Hepatocyte (in vitro differentiated cells): ENCODE results near the gene MAPK4. TPM values are rescaled to one million over a fixed set of nuclear protein-coding genes. Genes with fewer than 3 reads are reported as not detected.

Source experiments
- DNase-seq: peaks from one replicate; pipeline ENCODE4 v3.0.0-alpha.2; 2016; ENCODE audit warnings: low spot score
- H2AFZ ChIP-seq: fragments of 200-600 bp; sonication (generic); 2 replicates; pipeline ENCODE4 v1.6.0; 2016; ENCODE audit warnings: antibody characterized with exemption, mild to moderate bottlenecking
- H3K27ac ChIP-seq: fragments of 200-600 bp; sonication (generic); 2 replicates; pipeline ENCODE4 v1.5.1; 2016; ENCODE audit warnings: mild to moderate bottlenecking
- H3K27me3 ChIP-seq: fragments of 200-600 bp; sonication (generic); 2 replicates; pipeline ENCODE4 v1.6.1; 2016
- H3K36me3 ChIP-seq: fragments of 200-600 bp; sonication (generic); replicated peaks from 2 replicates; pipeline ENCODE4 v1.5.1; 2016; ENCODE audit warnings: low read depth; ENCODE audit not compliant: insufficient read depth
- H3K4me1 ChIP-seq: fragments of 200-600 bp; sonication (generic); 2 replicates; pipeline ENCODE4 v1.5.1; 2016; ENCODE audit warnings: mild to moderate bottlenecking, moderate library complexity; ENCODE audit not compliant: insufficient read depth
- H3K4me2 ChIP-seq: fragments of 200-600 bp; sonication (generic); 2 replicates; pipeline ENCODE4 v1.6.0; 2016
- H3K4me3 ChIP-seq: fragments of 200-600 bp; sonication (generic); 2 replicates; pipeline ENCODE4 v1.5.1; 2016; ENCODE audit warnings: mild to moderate bottlenecking
- H3K79me2 ChIP-seq: fragments of 200-600 bp; sonication (generic); 2 replicates; pipeline ENCODE4 v1.6.0; 2017; ENCODE audit warnings: mild to moderate bottlenecking
- H3K9me2 ChIP-seq: fragments of 200-600 bp; sonication (generic); replicated peaks from 2 replicates; pipeline ENCODE4 v1.6.0; 2017; ENCODE audit warnings: mild to moderate bottlenecking; ENCODE audit not compliant: insufficient read depth
- H3K9me3 ChIP-seq: fragments of 200-600 bp; sonication (generic); 2 replicates; pipeline ENCODE4 v1.5.1; 2016; ENCODE audit warnings: low read depth, mild to moderate bottlenecking
- H4K20me1 ChIP-seq: fragments of 200-600 bp; sonication (generic); 2 replicates; pipeline ENCODE4 v1.6.0; 2016; ENCODE audit warnings: mild to moderate bottlenecking; ENCODE audit not compliant: insufficient read depth, poor library complexity, severe bottlenecking
- EZH2 ChIP-seq: fragments of 200-600 bp; sonication (generic); IDR thresholded peaks from 2 replicates; pipeline ENCODE4 v1.6.1; 2016; ENCODE audit warnings: antibody characterized with exemption, mild to moderate bottlenecking, borderline replicate concordance
- EZH2phosphoT487 ChIP-seq: fragments of 200-600 bp; sonication (generic); IDR thresholded peaks from one replicate; pipeline ENCODE4 v1.6.1; 2018; ENCODE audit warnings: antibody characterized with exemption, mild to moderate bottlenecking, low read depth, moderate library complexity; ENCODE audit not compliant: unreplicated experiment, severe bottlenecking
- WGBS: methylation state at CpG from one replicate; pipeline ENCODE4 v1.1.6; 2016; ENCODE audit warnings: low lambda C conversion rate; ENCODE audit errors: missing lambda C conversion rate; 5-methylcytosine and 5-hydroxymethylcytosine counted together
- polyA plus RNA-seq: library from polyadenylated mRNA; unstranded; fragments of >200 nt; fragmentation: Nextera tagmentation; extraction: Ambion mirVana; gene quantifications from 2 replicates; pipeline ENCODE4 v1.2.1, GENCODE V29; 2016
- total RNA-seq: library from RNA; depleted of rRNA; stranded (reverse); fragments of >200 nt; gene quantifications from 2 replicates; pipeline ENCODE4 v1.2.3, GENCODE V29; 2014
- TF ChIP-seq, protein P1 (sequence below): fragments of 200-600 bp; sonication (generic); IDR thresholded peaks from 2 replicates; pipeline ENCODE4 v1.5.1; 2016; ENCODE audit warnings: antibody characterized with exemption, mild to moderate bottlenecking; ENCODE audit not compliant: poor library complexity

MAPK4 gene
- total and polyA plus RNA-seq, 2 experiments from 2014 or later: 2.0 to 2.4 TPM

DNA sequence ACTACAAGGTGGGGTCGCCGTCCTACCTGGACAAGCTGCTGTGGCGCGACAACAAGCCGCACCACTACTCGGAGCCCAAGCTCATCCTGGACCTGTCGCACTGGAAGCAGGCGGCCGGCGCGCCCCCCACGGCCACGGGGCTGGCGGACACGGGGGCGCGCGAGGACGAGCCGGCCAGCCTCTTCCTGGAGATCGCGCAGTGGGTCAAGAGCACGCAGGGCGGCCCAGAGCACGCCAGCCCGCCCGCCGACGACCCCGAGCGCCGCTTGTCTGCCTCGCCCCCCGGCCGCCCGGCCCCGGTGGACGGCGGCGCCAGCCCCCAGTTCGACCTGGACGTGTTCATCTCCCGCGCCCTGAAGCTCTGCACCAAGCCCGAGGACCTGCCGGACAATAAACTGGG, 169.5 kb downstream of the MAPK4 start:
- Histone ChIP-seq H3K4me3 (no peak overlapping the region), H3K27me3 (no peaks in the 10 kb centered on the region), H2AFZ (no peak overlapping the region), H3K4me1 (no peaks in the 10 kb centered on the region), H3K36me3 (no peaks in the 10 kb centered on the region), H3K9me2 (no peaks in the 10 kb centered on the region), H3K4me2 (no peak overlapping the region), H4K20me1 (no peaks in the 10 kb centered on the region), H3K9me3 (no peaks in the 10 kb centered on the region), H3K79me2 (no peaks in the 10 kb centered on the region), H3K27ac (no peak overlapping the region)
- TF ChIP-seq, protein P1, sequence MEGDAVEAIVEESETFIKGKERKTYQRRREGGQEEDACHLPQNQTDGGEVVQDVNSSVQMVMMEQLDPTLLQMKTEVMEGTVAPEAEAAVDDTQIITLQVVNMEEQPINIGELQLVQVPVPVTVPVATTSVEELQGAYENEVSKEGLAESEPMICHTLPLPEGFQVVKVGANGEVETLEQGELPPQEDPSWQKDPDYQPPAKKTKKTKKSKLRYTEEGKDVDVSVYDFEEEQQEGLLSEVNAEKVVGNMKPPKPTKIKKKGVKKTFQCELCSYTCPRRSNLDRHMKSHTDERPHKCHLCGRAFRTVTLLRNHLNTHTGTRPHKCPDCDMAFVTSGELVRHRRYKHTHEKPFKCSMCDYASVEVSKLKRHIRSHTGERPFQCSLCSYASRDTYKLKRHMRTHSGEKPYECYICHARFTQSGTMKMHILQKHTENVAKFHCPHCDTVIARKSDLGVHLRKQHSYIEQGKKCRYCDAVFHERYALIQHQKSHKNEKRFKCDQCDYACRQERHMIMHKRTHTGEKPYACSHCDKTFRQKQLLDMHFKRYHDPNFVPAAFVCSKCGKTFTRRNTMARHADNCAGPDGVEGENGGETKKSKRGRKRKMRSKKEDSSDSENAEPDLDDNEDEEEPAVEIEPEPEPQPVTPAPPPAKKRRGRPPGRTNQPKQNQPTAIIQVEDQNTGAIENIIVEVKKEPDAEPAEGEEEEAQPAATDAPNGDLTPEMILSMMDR: no peak
- TF ChIP-seq EZH2 (no peak), EZH2phosphoT487 (no peak)
- no peak for DNase-seq
- WGBS: 99% methylated on average over 28 of the region's 46 CpGs

DNA sequence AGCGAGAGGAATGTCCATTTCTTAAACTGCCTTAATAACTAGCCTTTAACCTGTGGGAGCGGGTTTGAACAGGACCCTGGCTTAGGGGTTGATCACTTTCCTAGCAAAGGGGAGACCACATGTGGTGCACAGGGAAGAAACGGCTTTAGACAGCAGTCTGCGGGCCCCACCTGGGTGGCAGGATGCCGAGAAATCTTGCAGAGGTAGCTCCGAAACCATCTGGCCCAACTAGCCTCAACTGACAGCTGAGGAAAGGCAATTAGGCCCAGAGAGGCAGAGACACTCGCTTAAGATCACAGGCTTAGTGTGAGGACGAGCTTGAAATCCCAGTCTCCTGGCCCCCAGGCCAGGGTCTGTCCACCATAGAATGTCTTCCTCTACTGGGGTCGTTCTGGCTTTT, 170.1 kb downstream of the MAPK4 start:
- Histone ChIP-seq H3K4me2 (no peak overlapping the region), H3K4me3 (no peak overlapping the region), H4K20me1 (no peaks in the 10 kb centered on the region), H3K9me3 (no peaks in the 10 kb centered on the region), H3K79me2 (no peaks in the 10 kb centered on the region), H3K9me2 (no peaks in the 10 kb centered on the region), H2AFZ (no peak overlapping the region), H3K36me3 (no peaks in the 10 kb centered on the region), H3K4me1 (no peaks in the 10 kb centered on the region), H3K27ac (no peak overlapping the region), H3K27me3 (no peaks in the 10 kb centered on the region)
- no peak for TF ChIP-seq EZH2
- no peak for TF ChIP-seq EZH2phosphoT487
- no peak for DNase-seq
- 90% methylated on average over 9 of the region's 9 CpGs for WGBS

GRCh38 chr18:50734342-50734741, 174.5 kb downstream of the MAPK4 start:
- no peak overlapping the region for H3K4me2 ChIP-seq
- H2AFZ ChIP-seq: no peak overlapping the region
- no peak overlapping the region for H3K4me3 ChIP-seq
- H3K9me2 ChIP-seq: no peaks in the 10 kb centered on the region
- H3K27me3 ChIP-seq: no peaks in the 10 kb centered on the region
- no peaks in the 10 kb centered on the region for H3K36me3 ChIP-seq
- H3K27ac ChIP-seq: no peak overlapping the region
- H3K4me1 ChIP-seq: peaks cover 3% of the 10 kb centered on the region
- H3K79me2 ChIP-seq: no peaks in the 10 kb centered on the region
- TF ChIP-seq, protein P1: no peak
- TF ChIP-seq EZH2 (no peak), EZH2phosphoT487 (no peak)
- 70% methylated on average over 8 of the region's 8 CpGs for WGBS
- no peaks in the 10 kb centered on the region for H3K9me3 ChIP-seq
- H4K20me1 ChIP-seq: no peaks in the 10 kb centered on the region
- DNase-seq: no peak

GRCh38 chr18:50734886-50735285, 175.0 kb downstream of the MAPK4 start:
- Histone ChIP-seq H2AFZ (no peak overlapping the region), H3K4me2 (no peak overlapping the region), H3K36me3 (no peaks in the 10 kb centered on the region), H3K9me3 (no peaks in the 10 kb centered on the region), H3K79me2 (no peaks in the 10 kb centered on the region), H3K27me3 (no peaks in the 10 kb centered on the region), H3K4me1 (peaks cover 3% of the 10 kb centered on the region), H3K4me3 (no peak overlapping the region), H3K9me2 (no peaks in the 10 kb centered on the region), H4K20me1 (no peaks in the 10 kb centered on the region), H3K27ac (no peak overlapping the region)
- TF ChIP-seq, protein P1: no peak
- TF ChIP-seq EZH2phosphoT487 (no peak), EZH2 (no peak)
- 90% methylated on average over 3 of the region's 5 CpGs for WGBS
- no peak for DNase-seq
